HepG2 (cell line): ENCODE measurements around the gene THOP1. TPM values are rescaled to one million over a fixed set of nuclear protein-coding genes. Genes with fewer than 3 reads are reported as not detected.
A peak's percentile ranks its signal among the peaks of the same experiment; 100 is the strongest.

ENCODE experiments used
- CEBPG ChIP-seq: IDR thresholded peaks from 2 replicates; pipeline ENCODE4 v1.6.1; 2016
- FOXA3 ChIP-seq: IDR thresholded peaks from 2 replicates; pipeline ENCODE4 v1.6.1; 2016; ENCODE audit warnings: missing genetic modification reagents, missing compliant biosample characterization
- HIVEP1 ChIP-seq: sonication (generic); formaldehyde crosslinking; IDR thresholded peaks from 2 replicates; pipeline ENCODE4 v1.4.0; 2020; ENCODE audit warnings: mild to moderate bottlenecking, missing genetic modification reagents
- NR2F6 ChIP-seq, 2 experiments: IDR thresholded peaks; 2 replicates each; pipeline ENCODE4 v1.6.1; 2016; ENCODE audit warnings: antibody characterized with exemption in 1 of 2, mild to moderate bottlenecking in 1 of 2
- SIX4 ChIP-seq: sonication (generic); formaldehyde crosslinking; IDR thresholded peaks from 2 replicates; pipeline ENCODE4 v1.4.0; 2020; ENCODE audit warnings: missing genetic modification reagents
- ZMYM2 ChIP-seq: sonication (generic); formaldehyde crosslinking; IDR thresholded peaks from 2 replicates; pipeline ENCODE4 v1.8.0; 2022; ENCODE audit warnings: mild to moderate bottlenecking, missing genetic modification reagents
- ZNF367 ChIP-seq: sonication (generic); formaldehyde crosslinking; IDR thresholded peaks from 2 replicates; pipeline ENCODE4 v1.4.0; 2020; ENCODE audit warnings: missing genetic modification reagents, borderline replicate concordance
- ZNF598 ChIP-seq: sonication (generic); formaldehyde crosslinking; IDR thresholded peaks from 2 replicates; pipeline ENCODE4 v1.5.1; 2020; ENCODE audit warnings: mild to moderate bottlenecking, missing genetic modification reagents, borderline replicate concordance
- polyA plus RNA-seq, 8 experiments: library from polyadenylated mRNA; depleted of rRNA in 3 of 8; stranded (reverse) in 7 of 8; unstranded in 1 of 8; fragments of >200 nt; fragmentation: Illumina TruSeq in 4 of 8; extraction: Trizol in 4 of 8; gene quantifications; 2 replicates each; pipeline versions ENCODE4 v1.2.1 to v1.2.3, GENCODE V29; 2011 to 2016; ENCODE audit warnings: low read depth in 4 of 8, missing spikeins in 1 of 8, mixed read lengths in 1 of 8; ENCODE audit not compliant: insufficient read depth in 1 of 8
- total RNA-seq, 5 experiments: library from RNA; depleted of rRNA; stranded (reverse); fragments of >200 nt; fragmentation: Illumina TruSeq; extraction: Trizol; gene quantifications; 2 replicates each; pipeline ENCODE4 v1.2.3, GENCODE V29; 2016; ENCODE audit warnings: low read depth in 1 of 5
- TF ChIP-seq, protein P1 (sequence below): sonication (generic); formaldehyde crosslinking; IDR thresholded peaks from 2 replicates; pipeline ENCODE4 v1.4.0; 2020; ENCODE audit warnings: low read depth, missing genetic modification reagents
- TF ChIP-seq, protein P2 (sequence below): sonication (generic); formaldehyde crosslinking; IDR thresholded peaks from 2 replicates; pipeline ENCODE4 v1.5.1; 2020; ENCODE audit warnings: mild to moderate bottlenecking, missing genetic modification reagents, moderate library complexity
- TF ChIP-seq, protein P3 (sequence below): sonication (generic); formaldehyde crosslinking; IDR thresholded peaks from 2 replicates; pipeline ENCODE4 v1.4.0; 2020; ENCODE audit warnings: mild to moderate bottlenecking, missing genetic modification reagents
- TF ChIP-seq, protein P4 (sequence below): sonication (generic); formaldehyde crosslinking; IDR thresholded peaks from 2 replicates; pipeline ENCODE4 v1.4.0; 2020; ENCODE audit warnings: missing genetic modification reagents; ENCODE audit errors: not compliant biosample characterization

THOP1 gene
- total and polyA plus RNA-seq, 2 of the 13 experiments (the other 11 are each of a cell fraction or from before 2014, with no cell fraction given): 74.4 to 116 TPM

DNA sequence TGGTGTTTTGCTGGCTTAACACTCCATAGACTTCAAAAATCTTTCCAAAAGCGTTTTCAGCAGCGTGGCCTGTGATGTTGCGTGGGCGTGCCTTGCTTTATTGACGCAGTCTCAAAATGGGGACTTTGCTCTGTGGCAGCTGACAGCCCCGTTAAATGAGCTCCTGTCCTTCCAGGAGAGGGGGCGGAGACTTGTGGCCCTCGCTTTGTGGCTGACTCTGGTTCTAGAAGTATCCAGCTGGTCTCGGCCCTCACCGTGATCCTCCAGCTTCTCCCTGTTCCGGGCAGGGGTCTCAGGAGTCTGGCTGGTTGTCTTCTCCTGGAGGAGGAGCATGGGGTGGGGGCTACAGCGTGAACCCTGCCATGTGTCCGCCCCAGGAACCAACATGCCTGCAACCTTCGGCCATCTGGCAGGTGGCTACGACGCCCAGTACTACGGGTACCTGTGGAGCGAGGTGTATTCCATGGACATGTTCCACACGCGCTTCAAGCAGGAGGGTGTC lies 26.0 kb downstream of the THOP1 start (continued):
- no peak for TF ChIP-seq NR2F6 (IDR thresholded peaks at IDR 0.05)
- TF ChIP-seq NR2F6 (CRISPR knock-in tag; IDR thresholded peaks at IDR 0.05): peak; percentile 55; the same call in 1 of the 2 replicates
- TF ChIP-seq HIVEP1: peak; percentile 28; the same call in 1 of the 2 replicates
- TF ChIP-seq ZNF598 (CRISPR knock-in tag): 0 out of 2 replicates have a peak, but pooled peaks have one; percentile 79
- TF ChIP-seq SIX4 (CRISPR knock-in tag): 0 out of 2 replicates have a peak, but pooled peaks have one; percentile 18
- TF ChIP-seq, protein P1, sequence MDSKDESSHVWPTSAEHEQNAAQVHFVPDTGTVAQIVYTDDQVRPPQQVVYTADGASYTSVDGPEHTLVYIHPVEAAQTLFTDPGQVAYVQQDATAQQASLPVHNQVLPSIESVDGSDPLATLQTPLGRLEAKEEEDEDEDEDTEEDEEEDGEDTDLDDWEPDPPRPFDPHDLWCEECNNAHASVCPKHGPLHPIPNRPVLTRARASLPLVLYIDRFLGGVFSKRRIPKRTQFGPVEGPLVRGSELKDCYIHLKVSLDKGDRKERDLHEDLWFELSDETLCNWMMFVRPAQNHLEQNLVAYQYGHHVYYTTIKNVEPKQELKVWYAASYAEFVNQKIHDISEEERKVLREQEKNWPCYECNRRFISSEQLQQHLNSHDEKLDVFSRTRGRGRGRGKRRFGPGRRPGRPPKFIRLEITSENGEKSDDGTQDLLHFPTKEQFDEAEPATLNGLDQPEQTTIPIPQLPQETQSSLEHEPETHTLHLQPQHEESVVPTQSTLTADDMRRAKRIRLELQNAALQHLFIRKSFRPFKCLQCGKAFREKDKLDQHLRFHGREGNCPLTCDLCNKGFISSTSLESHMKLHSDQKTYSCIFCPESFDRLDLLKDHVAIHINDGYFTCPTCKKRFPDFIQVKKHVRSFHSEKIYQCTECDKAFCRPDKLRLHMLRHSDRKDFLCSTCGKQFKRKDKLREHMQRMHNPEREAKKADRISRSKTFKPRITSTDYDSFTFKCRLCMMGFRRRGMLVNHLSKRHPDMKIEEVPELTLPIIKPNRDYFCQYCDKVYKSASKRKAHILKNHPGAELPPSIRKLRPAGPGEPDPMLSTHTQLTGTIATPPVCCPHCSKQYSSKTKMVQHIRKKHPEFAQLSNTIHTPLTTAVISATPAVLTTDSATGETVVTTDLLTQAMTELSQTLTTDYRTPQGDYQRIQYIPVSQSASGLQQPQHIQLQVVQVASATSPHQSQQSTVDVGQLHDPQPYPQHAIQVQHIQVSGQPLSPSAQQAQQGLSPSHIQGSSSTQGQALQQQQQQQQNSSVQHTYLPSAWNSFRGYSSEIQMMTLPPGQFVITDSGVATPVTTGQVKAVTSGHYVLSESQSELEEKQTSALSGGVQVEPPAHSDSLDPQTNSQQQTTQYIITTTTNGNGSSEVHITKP (CRISPR knock-in tag): 0 out of 2 replicates have a peak, but pooled peaks have one; percentile 31
- TF ChIP-seq, protein P2, sequence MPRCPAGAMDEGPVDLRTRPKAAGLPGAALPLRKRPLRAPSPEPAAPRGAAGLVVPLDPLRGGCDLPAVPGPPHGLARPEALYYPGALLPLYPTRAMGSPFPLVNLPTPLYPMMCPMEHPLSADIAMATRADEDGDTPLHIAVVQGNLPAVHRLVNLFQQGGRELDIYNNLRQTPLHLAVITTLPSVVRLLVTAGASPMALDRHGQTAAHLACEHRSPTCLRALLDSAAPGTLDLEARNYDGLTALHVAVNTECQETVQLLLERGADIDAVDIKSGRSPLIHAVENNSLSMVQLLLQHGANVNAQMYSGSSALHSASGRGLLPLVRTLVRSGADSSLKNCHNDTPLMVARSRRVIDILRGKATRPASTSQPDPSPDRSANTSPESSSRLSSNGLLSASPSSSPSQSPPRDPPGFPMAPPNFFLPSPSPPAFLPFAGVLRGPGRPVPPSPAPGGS (CRISPR knock-in tag): 0 out of 2 replicates have a peak, but pooled peaks have one; percentile 53
- TF ChIP-seq ZMYM2: 0 out of 2 replicates have a peak, but pooled peaks have one; percentile 34
- TF ChIP-seq CEBPG: peak; percentile 32; the same call in 1 of the 2 replicates
- TF ChIP-seq FOXA3 (CRISPR knock-in tag): peak; percentile 76
- TF ChIP-seq, protein P3, sequence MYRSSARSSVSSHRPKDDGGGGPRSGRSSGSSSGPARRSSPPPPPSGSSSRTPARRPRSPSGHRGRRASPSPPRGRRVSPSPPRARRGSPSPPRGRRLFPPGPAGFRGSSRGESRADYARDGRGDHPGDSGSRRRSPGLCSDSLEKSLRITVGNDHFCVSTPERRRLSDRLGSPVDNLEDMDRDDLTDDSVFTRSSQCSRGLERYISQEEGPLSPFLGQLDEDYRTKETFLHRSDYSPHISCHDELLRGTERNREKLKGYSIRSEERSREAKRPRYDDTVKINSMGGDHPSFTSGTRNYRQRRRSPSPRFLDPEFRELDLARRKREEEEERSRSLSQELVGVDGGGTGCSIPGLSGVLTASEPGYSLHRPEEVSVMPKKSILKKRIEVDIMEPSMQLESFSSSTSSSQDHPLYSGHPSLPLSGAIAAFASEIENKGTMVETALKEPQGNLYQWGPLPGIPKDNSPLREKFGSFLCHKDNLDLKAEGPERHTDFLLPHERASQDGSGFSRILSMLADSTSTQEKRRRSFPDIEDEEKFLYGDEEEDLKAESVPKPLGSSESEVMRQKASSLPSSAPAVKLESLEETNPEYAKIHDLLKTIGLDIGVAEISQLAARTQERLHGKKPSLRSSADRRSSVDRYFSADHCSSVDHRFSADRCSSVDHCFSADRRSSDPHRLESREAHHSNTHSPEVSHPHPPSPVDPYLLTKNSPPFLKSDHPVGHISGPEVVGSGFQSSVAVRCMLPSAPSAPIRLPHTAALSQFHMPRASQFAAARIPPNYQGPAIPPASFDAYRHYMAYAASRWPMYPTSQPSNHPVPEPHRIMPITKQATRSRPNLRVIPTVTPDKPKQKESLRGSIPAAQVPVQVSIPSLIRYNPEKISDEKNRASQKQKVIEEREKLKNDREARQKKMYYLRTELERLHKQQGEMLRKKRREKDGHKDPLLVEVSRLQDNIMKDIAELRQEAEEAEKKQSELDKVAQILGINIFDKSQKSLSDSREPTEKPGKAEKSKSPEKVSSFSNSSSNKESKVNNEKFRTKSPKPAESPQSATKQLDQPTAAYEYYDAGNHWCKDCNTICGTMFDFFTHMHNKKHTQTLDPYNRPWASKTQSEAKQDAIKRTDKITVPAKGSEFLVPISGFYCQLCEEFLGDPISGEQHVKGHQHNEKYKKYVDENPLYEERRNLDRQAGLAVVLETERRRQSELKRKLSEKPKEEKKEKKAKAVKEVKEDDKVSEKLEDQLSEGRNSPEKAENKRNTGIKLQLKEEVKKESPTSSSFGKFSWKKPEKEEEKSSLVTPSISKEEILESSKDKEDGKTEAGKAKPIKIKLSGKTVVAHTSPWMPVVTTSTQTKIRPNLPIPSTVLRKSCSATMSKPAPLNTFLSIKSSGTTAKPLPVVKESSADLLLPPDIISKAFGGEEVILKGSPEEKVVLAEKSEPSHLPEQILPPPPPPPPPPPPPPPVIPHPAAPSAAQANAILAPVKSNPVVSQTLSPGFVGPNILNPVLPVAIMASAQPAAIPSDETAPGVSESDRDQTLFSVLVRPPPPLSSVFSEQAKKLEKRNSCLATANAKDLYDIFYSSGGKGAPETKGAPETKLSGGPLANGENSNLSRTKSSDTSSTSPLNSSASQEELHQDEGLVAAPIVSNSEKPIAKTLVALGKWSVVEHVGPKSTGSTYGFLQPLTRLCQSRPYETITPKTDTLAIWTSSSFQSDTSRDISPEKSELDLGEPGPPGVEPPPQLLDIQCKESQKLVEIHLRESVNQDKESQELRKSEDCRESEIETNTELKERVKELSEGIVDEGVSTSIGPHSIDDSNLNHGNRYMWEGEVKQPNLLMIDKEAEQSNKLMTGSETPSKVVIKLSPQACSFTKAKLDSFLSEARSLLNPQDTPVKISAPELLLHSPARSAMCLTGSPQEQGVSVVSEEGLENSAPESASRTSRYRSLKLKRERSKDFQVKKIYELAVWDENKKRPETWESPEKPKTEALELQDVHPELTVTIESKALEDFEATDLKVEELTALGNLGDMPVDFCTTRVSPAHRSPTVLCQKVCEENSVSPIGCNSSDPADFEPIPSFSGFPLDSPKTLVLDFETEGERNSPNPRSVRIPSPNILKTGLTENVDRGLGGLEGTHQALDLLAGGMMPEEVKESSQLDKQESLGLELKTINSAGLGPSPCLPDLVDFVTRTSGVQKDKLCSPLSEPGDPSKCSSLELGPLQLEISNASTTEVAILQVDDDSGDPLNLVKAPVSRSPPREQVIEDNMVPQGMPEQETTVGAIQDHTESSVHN (CRISPR knock-in tag): no peak
- no peak for TF ChIP-seq ZNF367 (CRISPR knock-in tag)
- TF ChIP-seq, protein P4, sequence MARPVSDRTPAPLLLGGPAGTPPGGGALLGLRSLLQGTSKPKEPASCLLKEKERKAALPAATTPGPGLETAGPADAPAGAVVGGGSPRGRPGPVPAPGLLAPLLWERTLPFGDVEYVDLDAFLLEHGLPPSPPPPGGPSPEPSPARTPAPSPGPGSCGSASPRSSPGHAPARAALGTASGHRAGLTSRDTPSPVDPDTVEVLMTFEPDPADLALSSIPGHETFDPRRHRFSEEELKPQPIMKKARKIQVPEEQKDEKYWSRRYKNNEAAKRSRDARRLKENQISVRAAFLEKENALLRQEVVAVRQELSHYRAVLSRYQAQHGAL (CRISPR knock-in tag): no peak
